ENCODE data around the gene CTIF.

Gene CTIF

DNA sequence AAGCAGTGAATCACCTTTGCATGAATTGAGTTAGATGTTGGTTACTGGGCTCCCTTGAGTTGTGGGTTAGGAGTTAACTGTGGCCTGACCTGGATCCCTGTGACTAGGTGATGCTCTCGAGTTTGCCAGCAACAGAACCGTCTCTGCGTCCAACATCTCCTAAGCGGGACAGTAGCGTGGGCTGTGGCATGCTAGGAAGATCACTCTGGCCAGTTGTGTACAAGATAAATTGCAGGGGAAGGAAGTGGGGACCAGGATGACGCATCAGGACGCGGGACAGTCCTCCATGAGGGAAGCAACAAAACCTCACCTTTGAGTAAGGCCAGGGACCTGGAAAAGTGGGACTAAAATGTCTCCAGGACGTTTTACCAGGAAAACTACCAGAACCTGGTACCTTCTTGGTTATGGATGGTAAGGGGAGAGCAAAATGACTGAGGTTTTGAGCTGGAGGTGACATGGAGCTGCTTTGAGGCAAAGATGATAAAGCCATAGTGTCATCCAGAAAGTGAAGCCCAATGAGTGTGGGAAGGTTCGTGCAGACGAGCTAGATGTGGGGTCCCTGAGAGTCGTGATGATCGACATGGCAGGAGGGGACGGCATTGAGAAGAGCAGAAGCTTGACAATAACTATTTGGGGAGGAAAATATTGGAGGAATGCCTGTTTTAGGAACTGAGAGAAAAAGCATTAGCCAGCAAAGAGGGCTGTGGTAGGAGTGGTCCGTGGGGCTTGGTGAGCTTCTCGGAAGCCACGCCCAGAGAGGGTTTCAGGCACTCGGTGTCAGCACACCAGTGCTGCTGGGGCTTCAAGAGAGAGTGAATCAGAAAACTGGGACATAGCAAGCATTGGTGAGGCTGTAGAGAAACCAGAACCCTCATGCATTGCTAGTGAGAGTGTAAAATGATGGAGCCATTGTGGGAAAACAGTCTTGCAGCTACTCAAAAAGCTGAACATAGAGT lies 316.9 kb downstream of the CTIF start:
- ATAC-seq (peak; percentile 92), DNase-seq (ENCODE audit: low spot score in 2 of 2) (peak in 1 of 2 donors; percentile 26)
- no peaks in the 10 kb centered on the region for H3K9me3 Mint-ChIP-seq
- H3K4me1 Mint-ChIP-seq: peaks cover 64% of the 10 kb centered on the region
- H3K27ac Mint-ChIP-seq: peak overlapping the region; percentile 49
- H3K4me3 Mint-ChIP-seq: peak overlapping the region; percentile 37
- no peaks in the 10 kb centered on the region for H3K36me3 Mint-ChIP-seq

- H3K27ac Mint-ChIP-seq: peak overlapping the region; percentile 32
- H3K36me3 Mint-ChIP-seq: no peaks in the 10 kb centered on the region
- peaks cover 62% of the 10 kb centered on the region for H3K4me1 Mint-ChIP-seq
- no peak for DNase-seq (ENCODE audit: low spot score in 2 of 2)
- no peak for ATAC-seq
- H3K9me3 Mint-ChIP-seq: no peaks in the 10 kb centered on the region
- no peak overlapping the region for H3K4me3 Mint-ChIP-seq
Measured at GRCh38 chr18:48857023-48857694, 318.3 kb downstream of the CTIF start.

GRCh38 chr18:48858676-48859075 lies 319.8 kb downstream of the CTIF start:
- H3K9me3 Mint-ChIP-seq: no peaks in the 10 kb centered on the region
- peak overlapping the region; percentile 91 for H3K27ac Mint-ChIP-seq
- DNase-seq (ENCODE audit: low spot score in 2 of 2): no peak
- no peak for ATAC-seq
- peaks cover 53% of the 10 kb centered on the region for H3K4me1 Mint-ChIP-seq
- no peaks in the 10 kb centered on the region for H3K36me3 Mint-ChIP-seq
- H3K4me3 Mint-ChIP-seq: no peak overlapping the region

DNA sequence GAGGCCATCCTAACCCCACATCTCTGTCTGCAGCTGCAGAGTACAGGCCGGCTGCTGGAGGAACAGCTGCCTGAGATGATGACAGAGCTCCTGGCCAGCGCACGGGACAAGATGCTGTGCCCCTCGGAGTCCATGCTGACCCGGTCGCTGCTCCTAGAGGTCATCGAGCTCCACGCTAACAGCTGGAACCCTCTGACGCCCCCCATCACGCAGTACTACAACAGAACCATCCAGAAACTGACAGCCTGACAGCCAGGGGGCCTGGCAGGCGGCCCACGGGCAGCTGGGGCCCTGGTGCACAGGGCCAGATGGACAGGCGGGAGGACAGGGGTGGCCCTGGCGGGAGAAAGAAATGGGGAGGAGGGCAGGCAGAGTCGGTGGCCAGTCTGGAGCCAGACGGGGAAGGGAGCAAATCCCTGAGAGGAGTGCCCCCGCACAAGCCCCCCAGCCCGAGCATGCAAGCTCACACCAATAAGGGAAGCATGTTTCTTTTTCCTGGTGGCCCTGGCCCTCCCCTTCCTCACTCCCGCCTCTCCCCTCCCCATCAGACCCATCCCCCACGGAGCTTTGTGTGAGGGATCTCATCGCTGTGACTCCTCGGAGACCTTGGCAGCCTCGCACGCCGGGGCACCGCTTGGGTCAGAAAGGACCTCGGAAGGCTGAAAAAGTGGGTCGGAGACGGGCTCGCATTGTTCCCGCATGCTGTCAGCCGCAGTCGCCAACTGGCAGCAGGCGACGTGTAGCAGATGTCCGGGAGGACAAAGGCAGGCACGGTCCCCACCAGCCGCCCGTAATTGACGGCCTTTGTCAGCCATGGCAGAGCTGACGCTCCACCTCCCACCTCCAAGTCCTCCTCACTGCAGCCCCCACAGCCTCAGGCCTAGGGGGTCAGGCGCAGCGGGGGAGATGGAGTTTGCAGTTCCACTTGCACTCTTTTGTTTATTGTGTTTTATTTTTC lies 320.8 kb downstream of the CTIF start:
- Mint-ChIP-seq H3K4me1 (peaks cover 48% of the 10 kb centered on the region), H3K4me3 (no peak overlapping the region), H3K36me3 (no peaks in the 10 kb centered on the region), H3K9me3 (no peaks in the 10 kb centered on the region), H3K27ac (peak overlapping the region; percentile 91)
- ATAC-seq (no peak), DNase-seq (ENCODE audit: low spot score in 2 of 2) (no peak)

- Mint-ChIP-seq H3K9me3 (no peaks in the 10 kb centered on the region), H3K36me3 (no peaks in the 10 kb centered on the region), H3K4me1 (peaks cover 38% of the 10 kb centered on the region), H3K27ac (no peak overlapping the region), H3K4me3 (no peak overlapping the region)
- no peak for DNase-seq (ENCODE audit: low spot score in 2 of 2)
- no peak for ATAC-seq
Measured at GRCh38 chr18:48860269-48861180, 321.7 kb downstream of the CTIF start.

GRCh38 chr18:48861181-48861708 lies 322.4 kb downstream of the CTIF start:
- Mint-ChIP-seq H3K4me1 (peaks cover 31% of the 10 kb centered on the region), H3K27ac (no peak overlapping the region), H3K4me3 (no peak overlapping the region), H3K9me3 (no peaks in the 10 kb centered on the region), H3K36me3 (no peaks in the 10 kb centered on the region)
- ATAC-seq (no peak), DNase-seq (ENCODE audit: low spot score in 2 of 2) (no peak)

GRCh38 chr18:48862132-48862531 lies 323.3 kb downstream of the CTIF start:
- ATAC-seq: no peak
- Mint-ChIP-seq H3K36me3 (no peaks in the 10 kb centered on the region), H3K27ac (no peak overlapping the region), H3K9me3 (no peaks in the 10 kb centered on the region), H3K4me3 (no peak overlapping the region), H3K4me1 (peaks cover 22% of the 10 kb centered on the region)
- no peak for DNase-seq (ENCODE audit: low spot score in 2 of 2)

DNA sequence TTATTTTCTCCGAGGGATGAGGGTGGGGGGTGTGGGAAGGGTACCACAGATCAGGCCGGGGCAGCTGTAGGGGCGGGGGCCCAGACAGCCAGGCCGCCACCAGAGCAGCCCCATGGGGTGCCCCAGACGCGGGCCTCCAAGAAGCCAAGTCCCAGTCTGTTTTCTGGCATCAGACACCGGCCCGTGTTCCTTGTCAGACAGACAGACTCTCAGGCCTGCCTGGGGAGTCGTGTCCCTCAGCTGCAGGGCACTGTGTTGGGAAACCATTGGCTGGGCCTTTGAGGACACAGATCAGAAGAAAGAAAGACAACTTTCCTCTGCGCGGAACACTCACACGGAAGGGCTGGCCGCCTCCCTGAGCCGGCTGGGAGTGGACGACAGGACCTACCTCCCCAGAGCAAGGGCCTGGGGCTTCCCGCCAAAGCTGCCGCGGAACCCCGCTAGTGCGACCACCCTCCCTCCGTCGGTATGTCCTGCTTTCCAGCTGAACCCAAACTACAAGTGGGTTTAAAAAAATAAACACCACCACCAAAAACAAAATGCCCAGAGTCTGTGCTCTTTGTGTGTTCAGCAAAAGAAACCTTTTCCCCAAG lies 323.9 kb downstream of the CTIF start:
- DNase-seq (ENCODE audit: low spot score in 2 of 2): no peak
- H3K9me3 Mint-ChIP-seq: no peaks in the 10 kb centered on the region
- no peak overlapping the region for H3K4me3 Mint-ChIP-seq
- H3K27ac Mint-ChIP-seq: no peak overlapping the region
- no peak for ATAC-seq
- H3K4me1 Mint-ChIP-seq: peaks cover 17% of the 10 kb centered on the region
- no peaks in the 10 kb centered on the region for H3K36me3 Mint-ChIP-seq

- no peak for ATAC-seq
- Mint-ChIP-seq H3K9me3 (no peaks in the 10 kb centered on the region), H3K4me3 (no peak overlapping the region), H3K27ac (peak overlapping the region; percentile 58), H3K4me1 (peaks cover 17% of the 10 kb centered on the region), H3K36me3 (peaks cover 5% of the 10 kb centered on the region)
- no peak for DNase-seq (ENCODE audit: low spot score in 2 of 2)
Measured at GRCh38 chr18:48863432-48864065, 324.7 kb downstream of the CTIF start.

DNA sequence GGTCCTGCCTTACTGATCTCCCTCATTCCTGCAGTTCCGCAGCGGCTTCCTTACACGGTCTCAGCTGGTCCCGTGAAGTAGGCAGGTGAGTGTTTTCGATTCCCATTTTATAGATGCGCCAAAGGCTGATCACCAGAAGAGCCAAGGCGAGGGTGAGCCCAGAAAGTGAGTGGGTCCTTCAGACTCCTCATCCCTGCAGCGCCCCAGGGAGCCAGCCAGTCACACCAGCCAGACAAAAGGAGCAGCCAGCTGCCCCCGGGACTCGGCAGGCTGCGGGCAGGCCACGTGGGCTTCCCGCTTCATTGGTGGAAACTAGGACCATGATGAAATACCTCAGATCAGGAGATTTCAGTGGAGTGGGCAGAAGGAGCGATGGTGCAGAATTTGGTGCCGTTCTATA lies 326.0 kb downstream of the CTIF start:
- Mint-ChIP-seq H3K4me1 (peaks cover 27% of the 10 kb centered on the region), H3K36me3 (peaks cover 18% of the 10 kb centered on the region), H3K9me3 (no peaks in the 10 kb centered on the region), H3K27ac (no peak overlapping the region), H3K4me3 (no peak overlapping the region)
- ATAC-seq (no peak), DNase-seq (ENCODE audit: low spot score in 2 of 2) (no peak)

DNA sequence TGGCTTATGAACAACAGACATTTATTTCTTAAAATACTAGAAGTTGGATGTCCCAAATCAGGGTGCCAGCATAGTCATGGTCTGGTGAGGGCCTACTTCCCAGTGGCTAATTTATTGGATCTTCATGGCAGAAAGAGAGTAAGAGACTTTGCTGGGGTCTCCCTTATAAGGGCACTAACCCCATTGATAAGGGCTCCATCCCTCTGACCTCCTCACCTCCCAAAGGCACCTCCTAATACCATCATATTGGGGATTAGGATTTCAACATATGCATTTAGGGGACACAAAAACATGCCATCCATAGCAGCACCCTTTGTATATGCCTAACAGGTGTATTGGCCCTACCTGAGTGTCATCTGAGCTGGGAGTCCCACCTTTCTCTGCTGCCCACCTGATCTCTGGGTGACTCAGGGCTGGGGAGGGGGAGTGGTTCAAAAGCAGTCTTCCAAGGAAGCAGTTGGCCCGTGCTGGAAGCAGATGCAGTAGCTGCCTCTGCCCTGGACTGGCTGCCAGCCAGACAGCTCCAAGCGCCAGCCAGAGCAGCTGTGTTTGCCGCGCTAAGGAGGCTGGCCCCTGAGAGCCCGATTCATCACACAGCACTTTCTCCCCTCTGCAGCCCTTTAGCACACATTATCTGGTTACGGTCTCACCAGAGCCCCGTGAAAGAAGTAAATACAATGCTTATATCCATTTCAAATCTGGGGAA lies 327.4 kb downstream of the CTIF start:
- Mint-ChIP-seq H3K9me3 (no peaks in the 10 kb centered on the region), H3K36me3 (peaks cover 18% of the 10 kb centered on the region), H3K4me1 (peaks cover 39% of the 10 kb centered on the region), H3K4me3 (no peak overlapping the region), H3K27ac (no peak overlapping the region)
- DNase-seq (ENCODE audit: low spot score in 2 of 2) (no peak), ATAC-seq (no peak)

DNA sequence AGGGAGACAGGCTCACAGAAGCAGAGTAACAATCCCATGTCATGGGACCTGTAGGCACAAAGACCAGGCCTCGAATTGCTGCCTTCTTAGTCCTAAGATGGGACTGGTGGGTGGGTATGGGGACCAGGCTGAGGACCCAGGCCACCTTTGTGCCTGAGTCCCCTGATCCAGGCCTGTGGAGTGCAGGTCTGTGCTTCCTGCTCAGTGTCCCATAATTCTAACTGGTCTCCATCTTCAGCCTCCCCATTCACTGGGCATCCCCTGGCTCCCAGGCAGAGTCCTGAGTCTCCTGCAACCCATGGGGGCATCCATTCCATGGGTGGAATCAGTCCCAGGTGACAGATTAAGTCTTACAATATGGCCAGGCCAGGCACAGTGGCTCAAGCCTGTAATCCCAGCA lies 328.0 kb downstream of the CTIF start:
- H3K36me3 Mint-ChIP-seq: peaks cover 18% of the 10 kb centered on the region
- H3K4me3 Mint-ChIP-seq: no peak overlapping the region
- H3K27ac Mint-ChIP-seq: no peak overlapping the region
- ATAC-seq (no peak), DNase-seq (ENCODE audit: low spot score in 2 of 2) (no peak)
- no peaks in the 10 kb centered on the region for H3K9me3 Mint-ChIP-seq
- H3K4me1 Mint-ChIP-seq: peaks cover 45% of the 10 kb centered on the region

- DNase-seq (ENCODE audit: low spot score in 2 of 2) (no peak), ATAC-seq (no peak)
- H3K4me3 Mint-ChIP-seq: peak overlapping the region; percentile 64
- H3K9me3 Mint-ChIP-seq: no peaks in the 10 kb centered on the region
- H3K27ac Mint-ChIP-seq: peak overlapping the region; percentile 95
- H3K36me3 Mint-ChIP-seq: peaks cover 18% of the 10 kb centered on the region
- H3K4me1 Mint-ChIP-seq: peaks cover 57% of the 10 kb centered on the region
Measured at GRCh38 chr18:48867978-48868377, 329.1 kb downstream of the CTIF start.
